ENCODE results near the gene IGFBP1. TPM values are rescaled to one million over a fixed set of nuclear protein-coding genes. Genes with fewer than 3 reads are reported as not detected.
A peak's percentile ranks its signal among the peaks of the same experiment; 100 is the strongest.

Gene IGFBP1
- total and polyA plus RNA-seq, 2 of the 13 experiments (the other 11 are each of a cell fraction or from before 2014, with no cell fraction given): 5.4 to 885 TPM

- no peak for TF ChIP-seq SP1 (IDR thresholded peaks at IDR 0.05)
- TF ChIP-seq SP1 (CRISPR knock-in tag; IDR thresholded peaks at IDR 0.05): no peak
- peak; percentile 62; the same call in 1 of the 2 replicates for TF ChIP-seq ETV5 (CRISPR knock-in tag; IDR thresholded peaks at IDR 0.05; ENCODE audit: borderline replicate concordance)
- TF ChIP-seq ATF1 (CRISPR knock-in tag; IDR thresholded peaks at IDR 0.05): no peak
- TF ChIP-seq TARDBP (CRISPR knock-in tag; IDR thresholded peaks at IDR 0.05): 0 out of 2 replicates have a peak, but pooled peaks have one; percentile 9
- TF ChIP-seq CEBPB (IDR thresholded peaks at IDR 0.05; ENCODE audit: borderline replicate concordance, low read depth, low read length): no peak
- TF ChIP-seq ZNF513 (CRISPR knock-in tag; conservative IDR thresholded peaks at IDR 0.05): no peak
- TF ChIP-seq SMAD1 (CRISPR knock-in tag; IDR thresholded peaks at IDR 0.05; ENCODE audit: borderline replicate concordance, low read depth): no peak; the same call in 1 of the 2 replicates
- no peak for TF ChIP-seq RBAK (CRISPR knock-in tag; IDR thresholded peaks at IDR 0.05)
- no peak for TF ChIP-seq RELA (CRISPR knock-in tag; IDR thresholded peaks at IDR 0.05)
- TF ChIP-seq TP53 (CRISPR knock-in tag; conservative IDR thresholded peaks at IDR 0.05): peak; percentile 81
- no peak for TF ChIP-seq DDIT3 (CRISPR knock-in tag; IDR thresholded peaks at IDR 0.05)
- TF ChIP-seq ZBTB46 (CRISPR knock-in tag; IDR thresholded peaks at IDR 0.05; ENCODE audit: borderline replicate concordance): no peak
- peak; percentile 94 for TF ChIP-seq ZSCAN12 (CRISPR knock-in tag; IDR thresholded peaks at IDR 0.05)
- peak; percentile 33; the same call in 1 of the 2 replicates for TF ChIP-seq HOXA3 (CRISPR knock-in tag; IDR thresholded peaks at IDR 0.05)
- no peak for TF ChIP-seq SAFB2 (CRISPR knock-in tag; IDR thresholded peaks at IDR 0.05; ENCODE audit: borderline replicate concordance, low read depth)
- peak; percentile 37; the same call in 1 of the 2 replicates for TF ChIP-seq RFXAP (CRISPR knock-in tag; IDR thresholded peaks at IDR 0.05; ENCODE audit: borderline replicate concordance)
- no peak for TF ChIP-seq MIXL1 (CRISPR knock-in tag; IDR thresholded peaks at IDR 0.05)
- TF ChIP-seq POLR2AphosphoS2 (IDR thresholded peaks at IDR 0.05; ENCODE audit: low read depth, low read length): peak; percentile 98
- no peak for TF ChIP-seq ARNT (IDR thresholded peaks at IDR 0.05)
- TF ChIP-seq PRDM10 (CRISPR knock-in tag; IDR thresholded peaks at IDR 0.05; ENCODE audit: low read depth): no peak
- no peak for TF ChIP-seq MAFG (CRISPR knock-in tag; IDR thresholded peaks at IDR 0.05)
- 0 out of 2 replicates have a peak, but pooled peaks have one; percentile 33 for TF ChIP-seq ZNF552 (CRISPR knock-in tag; IDR thresholded peaks at IDR 0.05; ENCODE audit: borderline replicate concordance)
- TF ChIP-seq PCBP1 (IDR thresholded peaks at IDR 0.05; ENCODE audit: borderline replicate concordance, low read depth, low read length): no peak
- TF ChIP-seq ZBTB7A (CRISPR knock-in tag; IDR thresholded peaks at IDR 0.05): no peak
Measured at GRCh38 chr7:45892407-45893035, 4.2 kb downstream of the IGFBP1 start (continued).

All from HepG2 (cell line).